GM19099 (cell line): ENCODE data around the gene PRKACA.

Experiments used
- POLR2A ChIP-seq: IDR thresholded peaks from 3 replicates; pipeline ENCODE4 v1.6.1; 2011; ENCODE audit warnings: low read depth; ENCODE audit not compliant: insufficient read length; ENCODE audit errors: extremely low read depth

The PRKACA gene

GRCh38 chr19:14048443-14049153 is 69.0 kb downstream of the PRKACA start:
- no peak for TF ChIP-seq POLR2A
